ENCODE data around the gene PRR5L. TPM values are rescaled to one million over a fixed set of nuclear protein-coding genes. Genes with fewer than 3 reads are reported as not detected.

Gene PRR5L
- total RNA-seq, 2 donors from 2014 or later: 3.2 to 11.8 TPM

DNA sequence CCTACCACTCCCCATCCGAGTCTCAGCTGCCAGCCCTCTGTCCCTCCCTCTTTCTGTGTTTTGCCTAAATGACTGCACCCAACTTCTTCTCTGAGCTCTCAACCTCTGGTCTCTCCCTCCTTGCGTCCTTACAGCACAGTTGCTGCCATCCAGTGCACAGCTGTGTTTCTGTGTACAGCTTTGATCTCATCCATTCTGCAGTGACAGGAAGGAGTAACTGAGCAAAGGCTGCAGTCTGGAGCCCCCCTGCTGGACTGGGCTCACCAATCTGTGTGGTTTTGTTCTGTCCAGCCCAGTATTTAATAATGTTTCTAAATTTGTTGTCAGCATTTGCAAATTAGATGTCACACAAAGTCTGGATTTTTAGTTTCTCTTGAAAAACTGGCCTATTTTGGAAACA, 43.8 kb downstream of the PRR5L start:
- H3K36me3 ChIP-seq: no peaks in the 10 kb centered on the region
- H3K27ac ChIP-seq: no peak overlapping the region
- H3K4me1 ChIP-seq (ENCODE audit: control insufficient read depth in 1 of 2, low read depth in 2 of 2): no peaks in the 10 kb centered on the region
- no peak for DNase-seq (ENCODE audit: low spot score)
- no peak for ATAC-seq (ENCODE audit: insufficient number of reproducible peaks, low FRiP score, low read depth)
- TF ChIP-seq, protein P1, sequence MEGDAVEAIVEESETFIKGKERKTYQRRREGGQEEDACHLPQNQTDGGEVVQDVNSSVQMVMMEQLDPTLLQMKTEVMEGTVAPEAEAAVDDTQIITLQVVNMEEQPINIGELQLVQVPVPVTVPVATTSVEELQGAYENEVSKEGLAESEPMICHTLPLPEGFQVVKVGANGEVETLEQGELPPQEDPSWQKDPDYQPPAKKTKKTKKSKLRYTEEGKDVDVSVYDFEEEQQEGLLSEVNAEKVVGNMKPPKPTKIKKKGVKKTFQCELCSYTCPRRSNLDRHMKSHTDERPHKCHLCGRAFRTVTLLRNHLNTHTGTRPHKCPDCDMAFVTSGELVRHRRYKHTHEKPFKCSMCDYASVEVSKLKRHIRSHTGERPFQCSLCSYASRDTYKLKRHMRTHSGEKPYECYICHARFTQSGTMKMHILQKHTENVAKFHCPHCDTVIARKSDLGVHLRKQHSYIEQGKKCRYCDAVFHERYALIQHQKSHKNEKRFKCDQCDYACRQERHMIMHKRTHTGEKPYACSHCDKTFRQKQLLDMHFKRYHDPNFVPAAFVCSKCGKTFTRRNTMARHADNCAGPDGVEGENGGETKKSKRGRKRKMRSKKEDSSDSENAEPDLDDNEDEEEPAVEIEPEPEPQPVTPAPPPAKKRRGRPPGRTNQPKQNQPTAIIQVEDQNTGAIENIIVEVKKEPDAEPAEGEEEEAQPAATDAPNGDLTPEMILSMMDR (IDR thresholded peaks at IDR 0.05): no peak
- no peaks in the 10 kb centered on the region for H3K9me3 ChIP-seq
- H3K27me3 ChIP-seq (replicated peaks; ENCODE audit: insufficient read depth): no peaks in the 10 kb centered on the region
- H3K4me3 ChIP-seq: no peak overlapping the region

- Histone ChIP-seq H3K27me3 (replicated peaks; ENCODE audit: insufficient read depth) (no peaks in the 10 kb centered on the region), H3K36me3 (no peaks in the 10 kb centered on the region), H3K4me1 (ENCODE audit: control insufficient read depth in 1 of 2, low read depth in 2 of 2) (no peaks in the 10 kb centered on the region), H3K27ac (no peak overlapping the region), H3K9me3 (no peaks in the 10 kb centered on the region), H3K4me3 (no peak overlapping the region)
- DNase-seq (ENCODE audit: low spot score): no peak
- TF ChIP-seq, protein P1 (IDR thresholded peaks at IDR 0.05): no peak
- ATAC-seq (ENCODE audit: insufficient number of reproducible peaks, low FRiP score, low read depth): no peak
Measured at GRCh38 chr11:36340897-36341296, 44.8 kb downstream of the PRR5L start.

DNA sequence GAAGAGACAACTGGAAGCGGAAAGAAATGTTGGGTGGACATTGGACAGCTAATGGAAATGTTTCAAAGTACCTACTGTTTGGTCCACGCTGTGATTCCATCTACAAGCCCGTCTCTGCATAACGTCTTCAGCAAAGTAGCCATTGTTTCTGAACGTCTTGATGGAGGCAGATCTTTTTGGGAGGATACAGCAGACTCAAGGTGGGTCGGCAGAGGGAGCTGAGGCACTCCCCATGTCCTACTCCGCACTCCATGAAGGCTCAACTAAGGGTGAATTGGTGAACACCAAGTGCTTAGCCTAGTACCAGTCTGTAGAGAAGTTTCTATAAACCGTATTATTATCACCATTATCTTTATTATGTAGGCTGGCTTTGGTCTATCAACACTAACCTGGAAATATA, 45.8 kb downstream of the PRR5L start:
- Histone ChIP-seq H3K27me3 (replicated peaks; ENCODE audit: insufficient read depth) (no peaks in the 10 kb centered on the region), H3K36me3 (no peaks in the 10 kb centered on the region), H3K4me3 (no peak overlapping the region), H3K9me3 (no peaks in the 10 kb centered on the region), H3K4me1 (ENCODE audit: control insufficient read depth in 1 of 2, low read depth in 2 of 2) (no peaks in the 10 kb centered on the region), H3K27ac (no peak overlapping the region)
- ATAC-seq (ENCODE audit: insufficient number of reproducible peaks, low FRiP score, low read depth) (no peak), DNase-seq (ENCODE audit: low spot score) (no peak)
- TF ChIP-seq, protein P1 (IDR thresholded peaks at IDR 0.05): no peak

DNA sequence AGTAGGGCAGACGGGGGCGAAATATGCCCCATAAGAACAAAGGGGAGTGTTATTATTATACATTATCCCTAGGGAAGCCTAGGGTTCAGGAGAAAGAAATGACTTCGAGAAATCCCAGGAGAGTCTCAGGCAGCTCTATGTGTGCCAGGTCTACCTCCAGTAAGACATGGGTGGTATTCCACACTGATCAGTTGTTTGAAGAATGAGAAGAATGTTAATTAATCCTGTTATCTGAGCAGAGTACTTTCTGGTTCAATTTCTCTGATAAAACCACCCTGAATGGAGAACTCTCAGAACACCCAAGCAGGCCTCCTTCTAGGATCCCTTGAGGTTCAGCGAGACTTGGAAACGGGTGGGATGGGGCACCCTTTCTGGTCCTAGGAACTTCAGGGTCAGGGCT, 46.2 kb downstream of the PRR5L start:
- Histone ChIP-seq H3K27me3 (replicated peaks; ENCODE audit: insufficient read depth) (no peaks in the 10 kb centered on the region), H3K36me3 (no peaks in the 10 kb centered on the region)

DNA sequence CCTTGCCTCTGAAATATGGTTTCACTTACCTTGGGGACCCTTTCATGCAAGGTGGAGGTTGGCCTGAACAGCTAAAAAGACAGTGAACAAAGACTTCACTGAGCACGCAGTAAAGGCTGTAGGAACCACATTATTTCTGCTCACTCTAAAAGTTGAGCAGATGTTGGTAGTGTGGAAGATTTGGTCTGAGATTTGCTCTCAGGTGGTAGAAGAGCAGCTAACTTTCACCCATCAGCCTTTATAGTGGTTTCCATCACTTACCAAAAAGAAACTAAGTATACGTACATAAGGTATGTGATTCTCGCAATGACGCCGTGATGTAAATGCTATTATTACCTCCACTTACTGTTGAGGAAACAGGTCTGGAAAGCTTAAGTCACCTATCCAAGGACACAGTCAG, 47.3 kb downstream of the PRR5L start:
- ATAC-seq (ENCODE audit: insufficient number of reproducible peaks, low FRiP score, low read depth) (no peak), DNase-seq (ENCODE audit: low spot score) (no peak)
- H3K36me3 ChIP-seq: no peaks in the 10 kb centered on the region
- no peaks in the 10 kb centered on the region for H3K4me1 ChIP-seq (ENCODE audit: control insufficient read depth in 1 of 2, low read depth in 2 of 2)
- no peak overlapping the region for H3K4me3 ChIP-seq
- no peak overlapping the region for H3K27ac ChIP-seq
- H3K27me3 ChIP-seq (replicated peaks; ENCODE audit: insufficient read depth): no peaks in the 10 kb centered on the region
- H3K9me3 ChIP-seq: no peaks in the 10 kb centered on the region
- TF ChIP-seq, protein P1 (IDR thresholded peaks at IDR 0.05): no peak

More for the DNA sequence above, 46.2 kb downstream of the PRR5L start:
- no peak overlapping the region for H3K27ac ChIP-seq
- no peak overlapping the region for H3K4me3 ChIP-seq
- DNase-seq (ENCODE audit: low spot score) (no peak), ATAC-seq (ENCODE audit: insufficient number of reproducible peaks, low FRiP score, low read depth) (no peak)
- H3K9me3 ChIP-seq: no peaks in the 10 kb centered on the region
- H3K4me1 ChIP-seq (ENCODE audit: control insufficient read depth in 1 of 2, low read depth in 2 of 2): no peaks in the 10 kb centered on the region
- TF ChIP-seq, protein P1 (IDR thresholded peaks at IDR 0.05): no peak

All from thoracic aorta (tissue), 2 donors.